ENCODE results near the gene TRIM16. TPM values are rescaled to one million over a fixed set of nuclear protein-coding genes. Genes with fewer than 3 reads are reported as not detected.
"Not testable (repeated sequence)": the region's sequence is repeated elsewhere in the genome, so short reads cannot be mapped to it uniquely, and the experiment has no call there.

Gene TRIM16
- 1 to 10 TPM; 2.9 to 6.3 (median 5.0) TPM for total RNA-seq
- long read RNA-seq, partial matches to known transcripts = 0 of 1 reads
- long read RNA-seq, other reads (novel, unspliced or antisense) = 1 of 1 reads

DNA sequence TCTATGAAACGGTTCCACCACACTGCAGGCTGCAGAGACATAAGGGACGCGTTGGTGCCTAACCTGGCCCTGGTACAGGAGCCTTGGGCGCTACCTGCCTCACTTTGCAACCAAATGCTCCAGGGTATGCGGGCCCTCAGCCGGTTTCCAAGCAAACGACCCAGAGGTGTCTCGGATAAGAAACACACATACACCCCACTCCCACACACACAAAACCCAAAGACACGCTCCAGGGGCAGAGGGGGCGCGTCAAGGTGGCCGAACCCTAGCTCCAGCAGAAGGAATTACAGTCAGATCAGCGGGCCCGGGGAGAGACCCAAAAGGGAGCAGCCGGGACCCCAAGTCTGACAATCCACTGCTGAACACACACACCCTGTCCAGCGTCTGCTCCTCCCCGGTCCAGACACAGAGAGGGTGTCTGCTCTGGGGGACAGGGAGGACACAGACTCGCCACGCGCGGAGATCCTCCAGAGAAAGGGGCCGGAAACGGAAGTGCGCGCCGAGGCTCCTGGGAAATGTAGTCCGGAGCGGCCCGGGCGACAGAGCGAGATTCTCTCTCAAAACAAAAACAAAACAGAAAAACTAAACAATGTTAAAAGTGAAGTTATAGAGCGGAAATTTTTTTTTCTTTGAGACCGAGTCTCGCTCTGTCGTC, at the start of gene TRIM16:
TSS of gene TRIM16 (minus strand) at position 488 of the 655 bp plus-strand sequence. CDS start 32,702 bp downstream, outside the sequence.
- H3K36me3 ChIP-seq; H3K9me3 ChIP-seq; H3K4me1 ChIP-seq; H3K27me3 ChIP-seq; intact Hi-C loops (cut with DNase I): not testable (repeated sequence)
- ATAC-seq (peak; percentile 92 to 98 (median 97)), DNase-seq (peak; percentile 75 to 85 (median 81))
- TF ChIP-seq CTCF (IDR thresholded peaks at IDR 0.05) = peak in 1 of 4 donors; percentile 14
- peak within 1 kb of the TSS in 1 of 3 donors; percentile 26 for H3K27ac ChIP-seq
- WGBS (ENCODE audit: insufficient coverage, low coverage, low lambda C conversion rate, missing lambda C conversion rate) = under 1% methylated on average over 26 of the region's 35 CpGs
- H3K4me3 ChIP-seq = peak within 1 kb of the TSS; percentile 54 to 67 (median 60)

DNA sequence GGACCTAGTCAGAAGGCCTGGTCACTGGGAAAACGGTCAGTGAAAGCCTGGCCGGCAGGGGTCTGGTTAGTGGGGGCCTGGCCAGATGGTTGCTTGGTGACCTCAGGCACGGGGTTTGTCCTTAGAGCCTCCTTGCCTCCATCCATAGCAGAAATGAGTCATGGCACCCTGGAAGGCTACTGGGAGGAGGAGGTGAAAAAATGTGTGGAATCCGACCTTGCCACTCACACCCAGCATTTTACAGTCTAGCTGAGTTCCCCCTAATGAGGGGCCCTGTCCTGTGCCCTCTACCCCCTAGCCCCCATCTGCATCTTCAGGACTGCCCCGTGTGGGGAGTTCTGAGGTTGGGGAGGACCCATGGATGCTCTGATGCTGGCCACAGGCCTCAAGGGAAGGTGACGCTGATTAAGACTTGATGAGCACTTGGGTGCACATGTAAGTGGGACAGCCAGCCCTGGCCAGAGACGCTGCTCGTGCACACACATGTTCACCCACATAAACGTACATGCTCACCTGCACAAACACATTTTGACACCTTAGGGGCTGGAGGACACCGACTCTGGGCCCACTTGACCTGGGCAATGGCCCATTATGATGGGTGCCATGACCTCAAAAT, 49.2 kb upstream of the TRIM16 start:
- H3K4me1 ChIP-seq; ATAC-seq; H3K4me3 ChIP-seq; H3K27me3 ChIP-seq; DNase-seq; H3K36me3 ChIP-seq; H3K9me3 ChIP-seq; H3K27ac ChIP-seq; intact Hi-C loops (cut with DNase I): not testable (repeated sequence)
- no CpG with 5 or more reads among the region's 10 CpGs for WGBS (ENCODE audit: insufficient coverage, low coverage, low lambda C conversion rate, missing lambda C conversion rate)

DNA sequence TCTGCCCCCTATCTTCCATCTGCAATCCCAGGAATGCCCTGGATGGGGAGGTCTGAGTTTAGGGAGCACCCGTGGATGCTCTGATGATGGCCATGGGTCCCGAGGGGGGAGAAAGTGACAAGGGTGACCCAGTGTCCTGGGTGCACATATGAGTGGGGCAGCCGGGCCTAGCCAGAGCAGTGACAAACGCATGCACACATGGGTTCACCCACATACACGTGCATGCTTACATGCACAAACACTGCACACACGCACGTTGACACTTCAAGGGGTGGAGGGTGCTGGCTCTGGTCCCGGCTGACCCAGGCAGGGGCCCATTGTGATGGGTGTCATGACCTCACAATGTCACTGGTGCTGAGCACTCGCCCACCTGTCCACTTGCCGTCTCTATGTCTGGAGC, 47.8 kb upstream of the TRIM16 start, which contains the start of gene TBC1D26:
TSS of gene TBC1D26 (plus strand) at position 384 of the 400 bp plus-strand sequence. CDS start 3,066 bp downstream, outside the sequence.
- ATAC-seq; intact Hi-C loops (cut with DNase I); H3K4me3 ChIP-seq; H3K9me3 ChIP-seq; H3K27ac ChIP-seq; H3K27me3 ChIP-seq; H3K36me3 ChIP-seq; H3K4me1 ChIP-seq: not testable (repeated sequence)
- WGBS (ENCODE audit: insufficient coverage, low coverage, low lambda C conversion rate, missing lambda C conversion rate) = 73% methylated on average over 3 of the region's 10 CpGs
- DNase-seq = peak in 1 of 3 donors; percentile 19

- H3K4me3 ChIP-seq; H3K9me3 ChIP-seq; H3K36me3 ChIP-seq; H3K27me3 ChIP-seq; ATAC-seq; H3K4me1 ChIP-seq; intact Hi-C loops (cut with DNase I); H3K27ac ChIP-seq; DNase-seq: not testable (repeated sequence)
- 40% methylated on average over 1 of the region's 14 CpGs for WGBS (ENCODE audit: insufficient coverage, low coverage, low lambda C conversion rate, missing lambda C conversion rate)
These were observed 46.4 kb upstream of the TRIM16 start for GRCh38 chr17:15730535-15730934.

GRCh38 chr17:15716601-15717563, 32.8 kb upstream of the TRIM16 start:
- DNase-seq; H3K27me3 ChIP-seq; intact Hi-C loops (cut with DNase I); H3K4me3 ChIP-seq; H3K36me3 ChIP-seq; H3K4me1 ChIP-seq; H3K27ac ChIP-seq; ATAC-seq: not testable (repeated sequence)
- WGBS (ENCODE audit: insufficient coverage, low coverage, low lambda C conversion rate, missing lambda C conversion rate) = 86% methylated on average over 10 of the region's 11 CpGs
- peaks cover 0 to 20% (median 0%) of the 10 kb centered on the region in 4 donors for H3K9me3 ChIP-seq

GRCh38 chr17:15708879-15709278, 24.8 kb upstream of the TRIM16 start:
- intact Hi-C loops (cut with DNase I); H3K36me3 ChIP-seq; H3K4me3 ChIP-seq; H3K4me1 ChIP-seq; DNase-seq; H3K27ac ChIP-seq; ATAC-seq; H3K27me3 ChIP-seq: not testable (repeated sequence)
- H3K9me3 ChIP-seq = peaks cover 0 to 13% (median 0%) of the 10 kb centered on the region in 4 donors
- WGBS (ENCODE audit: insufficient coverage, low coverage, low lambda C conversion rate, missing lambda C conversion rate) = 94% methylated on average over 3 of the region's 3 CpGs

GRCh38 chr17:15704813-15705212, 20.7 kb upstream of the TRIM16 start:
- H3K36me3 ChIP-seq; ATAC-seq; H3K4me3 ChIP-seq; DNase-seq; H3K4me1 ChIP-seq; H3K27me3 ChIP-seq; intact Hi-C loops (cut with DNase I); H3K27ac ChIP-seq: not testable (repeated sequence)
- 97% methylated on average over 9 of the region's 32 CpGs for WGBS (ENCODE audit: insufficient coverage, low coverage, low lambda C conversion rate, missing lambda C conversion rate)
- peaks cover 0 to 13% (median 0%) of the 10 kb centered on the region in 4 donors for H3K9me3 ChIP-seq

DNA sequence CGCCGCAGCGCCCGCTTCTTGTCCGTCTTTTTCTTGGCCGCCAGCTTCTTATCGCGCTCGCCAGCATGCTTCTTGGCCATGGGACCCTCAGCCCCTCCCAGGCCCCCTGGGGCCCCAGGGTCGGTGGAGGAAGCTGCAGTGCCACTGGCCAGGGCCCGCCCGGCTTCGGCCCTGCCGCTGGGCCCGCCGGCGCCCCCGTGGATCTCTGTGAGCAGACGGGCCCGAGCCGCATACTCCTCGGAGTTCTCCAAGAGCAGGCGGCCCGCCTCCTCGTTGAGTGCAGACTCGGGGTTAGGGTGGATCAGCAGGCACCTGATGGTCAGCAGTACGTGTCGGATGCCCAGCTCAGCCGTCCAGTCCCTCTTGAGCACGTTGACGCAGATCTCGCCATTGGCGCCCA, 20.1 kb upstream of the TRIM16 start:
- H3K27ac ChIP-seq; ATAC-seq; DNase-seq; H3K4me1 ChIP-seq; intact Hi-C loops (cut with DNase I); H3K4me3 ChIP-seq; H3K27me3 ChIP-seq; H3K36me3 ChIP-seq: not testable (repeated sequence)
- no CpG with 5 or more reads among the region's 33 CpGs for WGBS (ENCODE audit: insufficient coverage, low coverage, low lambda C conversion rate, missing lambda C conversion rate)
- H3K9me3 ChIP-seq = peaks cover 0 to 13% (median 0%) of the 10 kb centered on the region in 4 donors

- DNase-seq; H3K36me3 ChIP-seq; H3K27me3 ChIP-seq; intact Hi-C loops (cut with DNase I); H3K27ac ChIP-seq; H3K4me1 ChIP-seq; H3K9me3 ChIP-seq: not testable (repeated sequence)
- WGBS (ENCODE audit: insufficient coverage, low coverage, low lambda C conversion rate, missing lambda C conversion rate) = no CpG with 5 or more reads among the region's 21 CpGs
- peak; percentile 8 to 28 (median 27) for ATAC-seq
- peak overlapping the region; percentile 33 to 63 (median 56) for H3K4me3 ChIP-seq
These were observed 15.8 kb upstream of the TRIM16 start for GRCh38 chr17:15699937-15700336.
